ENCODE data around the gene DNAJC13. TPM values are rescaled to one million over a fixed set of nuclear protein-coding genes. Genes with fewer than 3 reads are reported as not detected.

DNAJC13 gene
- total RNA-seq, 4 donors from 2014 or later, result 43.1 to 52.4 (median 48.8) TPM

DNA sequence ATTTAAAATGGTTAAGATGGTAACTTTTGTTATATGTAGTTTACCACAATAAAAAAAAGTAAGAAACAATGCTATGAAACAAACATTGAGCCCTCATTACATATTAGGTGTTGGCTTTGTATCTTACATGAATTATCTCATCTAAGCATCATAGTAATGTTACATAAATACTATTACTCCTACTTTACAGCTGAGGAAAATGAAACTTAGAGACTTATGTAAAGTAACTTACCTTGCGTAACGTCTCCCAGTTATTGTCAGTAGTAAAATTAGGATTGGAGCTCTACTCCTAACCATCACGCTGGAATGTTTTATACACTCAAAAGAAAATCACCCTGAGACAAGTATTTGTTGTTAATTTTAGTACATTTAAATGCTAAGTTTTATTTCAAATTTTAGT is 42.2 kb downstream of the DNAJC13 start:
- 92% methylated on average over 3 of the region's 3 CpGs for WGBS
- intact Hi-C loops (cut with DNase I), result no loop called here
- Histone ChIP-seq H3K9me3 (no peaks in the 10 kb centered on the region), H3K4me3 (no peak overlapping the region), H3K27ac (replicated peaks in 1 of 4) (no peak overlapping the region), H3K36me3 (peaks cover 37 to 91% (median 61%) of the 10 kb centered on the region in 4 donors), H3K27me3 (no peaks in the 10 kb centered on the region), H3K4me1 (no peaks in the 10 kb centered on the region)
- DNase-seq (ENCODE audit: extremely low spot score), result no peak
- no peak for TF ChIP-seq EP300 (IDR thresholded peaks at IDR 0.05)

DNA sequence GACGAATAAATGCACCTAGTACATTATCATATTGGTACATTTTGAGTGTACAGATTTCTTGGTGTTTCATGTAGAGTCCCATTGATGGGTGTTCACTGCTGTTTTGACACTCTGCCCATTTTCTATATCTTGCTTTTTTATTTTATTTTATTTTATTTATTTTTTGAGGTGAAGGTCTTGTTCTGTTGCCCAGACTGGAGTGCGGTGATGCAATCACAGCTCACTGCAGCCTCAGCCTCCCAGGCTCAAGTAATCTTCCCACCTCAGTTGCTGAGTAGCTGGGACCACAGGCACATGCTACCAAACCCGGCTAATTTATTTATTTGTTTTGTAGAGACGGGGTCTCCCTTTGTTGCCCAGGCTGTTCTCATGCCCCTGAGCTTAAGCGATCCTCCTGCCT is 44.2 kb downstream of the DNAJC13 start:
- DNase-seq (ENCODE audit: extremely low spot score), result no peak
- Histone ChIP-seq H3K4me1 (no peaks in the 10 kb centered on the region), H3K4me3 (no peak overlapping the region), H3K9me3 (no peaks in the 10 kb centered on the region), H3K27me3 (no peaks in the 10 kb centered on the region), H3K36me3 (peaks cover 32 to 86% (median 56%) of the 10 kb centered on the region in 4 donors), H3K27ac (replicated peaks in 1 of 4) (no peak overlapping the region)
- 92% methylated on average over 5 of the region's 5 CpGs for WGBS
- intact Hi-C loops (cut with DNase I), result no loop called here
- no peak for TF ChIP-seq POLR2AphosphoS5 (IDR thresholded peaks at IDR 0.05)
- TF ChIP-seq POLR2A (IDR thresholded peaks at IDR 0.05; ENCODE audit: low read depth), result no peak
- TF ChIP-seq, protein P1, sequence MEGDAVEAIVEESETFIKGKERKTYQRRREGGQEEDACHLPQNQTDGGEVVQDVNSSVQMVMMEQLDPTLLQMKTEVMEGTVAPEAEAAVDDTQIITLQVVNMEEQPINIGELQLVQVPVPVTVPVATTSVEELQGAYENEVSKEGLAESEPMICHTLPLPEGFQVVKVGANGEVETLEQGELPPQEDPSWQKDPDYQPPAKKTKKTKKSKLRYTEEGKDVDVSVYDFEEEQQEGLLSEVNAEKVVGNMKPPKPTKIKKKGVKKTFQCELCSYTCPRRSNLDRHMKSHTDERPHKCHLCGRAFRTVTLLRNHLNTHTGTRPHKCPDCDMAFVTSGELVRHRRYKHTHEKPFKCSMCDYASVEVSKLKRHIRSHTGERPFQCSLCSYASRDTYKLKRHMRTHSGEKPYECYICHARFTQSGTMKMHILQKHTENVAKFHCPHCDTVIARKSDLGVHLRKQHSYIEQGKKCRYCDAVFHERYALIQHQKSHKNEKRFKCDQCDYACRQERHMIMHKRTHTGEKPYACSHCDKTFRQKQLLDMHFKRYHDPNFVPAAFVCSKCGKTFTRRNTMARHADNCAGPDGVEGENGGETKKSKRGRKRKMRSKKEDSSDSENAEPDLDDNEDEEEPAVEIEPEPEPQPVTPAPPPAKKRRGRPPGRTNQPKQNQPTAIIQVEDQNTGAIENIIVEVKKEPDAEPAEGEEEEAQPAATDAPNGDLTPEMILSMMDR (IDR thresholded peaks at IDR 0.05), result no peak
- no peak for TF ChIP-seq EP300 (IDR thresholded peaks at IDR 0.05)

DNA sequence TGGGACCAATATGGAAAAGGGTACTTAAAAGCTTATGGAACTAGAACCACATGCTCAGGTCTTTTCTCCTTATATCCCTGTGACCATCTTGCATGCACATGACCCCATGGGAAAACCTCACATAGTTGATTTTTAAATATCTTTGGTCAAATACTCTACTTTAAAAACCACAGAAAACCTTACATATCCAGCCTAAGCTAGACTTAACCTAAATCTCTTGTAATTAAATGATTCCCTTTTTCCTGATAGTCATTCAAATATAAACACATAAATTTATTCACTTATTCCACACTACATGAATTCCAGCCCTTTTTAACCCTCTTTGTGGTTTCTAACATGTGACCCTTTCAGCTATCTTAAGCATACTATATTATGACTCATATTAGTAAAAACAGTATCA is 46.8 kb downstream of the DNAJC13 start:
- TF ChIP-seq, protein P1 (IDR thresholded peaks at IDR 0.05), result no peak
- TF ChIP-seq POLR2AphosphoS5 (IDR thresholded peaks at IDR 0.05), result no peak
- TF ChIP-seq POLR2A (IDR thresholded peaks at IDR 0.05; ENCODE audit: low read depth), result no peak
- no peak for TF ChIP-seq EP300 (IDR thresholded peaks at IDR 0.05)
- Histone ChIP-seq H3K4me3 (no peak overlapping the region), H3K4me1 (no peaks in the 10 kb centered on the region), H3K9me3 (no peaks in the 10 kb centered on the region), H3K27ac (replicated peaks in 1 of 4) (no peak overlapping the region), H3K27me3 (no peaks in the 10 kb centered on the region), H3K36me3 (peaks cover 29 to 89% (median 57%) of the 10 kb centered on the region in 4 donors)
- DNase-seq (ENCODE audit: extremely low spot score), result no peak
- intact Hi-C loops (cut with DNase I), result no loop called here

DNA sequence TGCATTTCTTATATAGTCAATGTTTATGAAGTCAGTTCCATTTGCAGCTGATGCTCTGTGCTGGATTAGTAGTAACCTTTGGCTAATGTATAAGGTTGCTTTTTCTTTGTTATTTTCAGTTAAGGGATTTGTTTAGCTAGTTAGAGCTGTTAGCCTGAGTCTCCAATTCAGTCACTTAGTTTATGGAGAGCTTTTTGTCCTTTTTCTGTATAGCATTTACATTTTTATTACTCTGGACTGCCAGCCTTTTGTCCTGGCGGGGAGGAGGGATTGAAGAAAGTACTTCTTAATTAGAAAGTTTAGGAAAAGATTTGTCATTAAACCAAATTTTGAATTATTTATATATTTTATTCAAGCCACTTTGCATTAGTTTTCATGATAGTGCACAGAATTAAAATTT is 52.0 kb downstream of the DNAJC13 start:
- no peaks in the 10 kb centered on the region for H3K4me1 ChIP-seq
- TF ChIP-seq POLR2AphosphoS5 (IDR thresholded peaks at IDR 0.05), result no peak
- no peak for TF ChIP-seq EP300 (IDR thresholded peaks at IDR 0.05)
- TF ChIP-seq POLR2A (IDR thresholded peaks at IDR 0.05; ENCODE audit: low read depth), result no peak
- TF ChIP-seq, protein P1 (IDR thresholded peaks at IDR 0.05), result no peak
- no peak overlapping the region for H3K4me3 ChIP-seq
- intact Hi-C loops (cut with DNase I), result no loop called here
- no peak for DNase-seq (ENCODE audit: extremely low spot score)
- WGBS, result 0% methylated on average over 1 of the region's 1 CpG
- H3K27me3 ChIP-seq, result no peaks in the 10 kb centered on the region
- H3K27ac ChIP-seq (replicated peaks in 1 of 4), result no peak overlapping the region
- H3K36me3 ChIP-seq, result peaks cover 16 to 63% (median 38%) of the 10 kb centered on the region in 4 donors
- no peaks in the 10 kb centered on the region for H3K9me3 ChIP-seq

DNA sequence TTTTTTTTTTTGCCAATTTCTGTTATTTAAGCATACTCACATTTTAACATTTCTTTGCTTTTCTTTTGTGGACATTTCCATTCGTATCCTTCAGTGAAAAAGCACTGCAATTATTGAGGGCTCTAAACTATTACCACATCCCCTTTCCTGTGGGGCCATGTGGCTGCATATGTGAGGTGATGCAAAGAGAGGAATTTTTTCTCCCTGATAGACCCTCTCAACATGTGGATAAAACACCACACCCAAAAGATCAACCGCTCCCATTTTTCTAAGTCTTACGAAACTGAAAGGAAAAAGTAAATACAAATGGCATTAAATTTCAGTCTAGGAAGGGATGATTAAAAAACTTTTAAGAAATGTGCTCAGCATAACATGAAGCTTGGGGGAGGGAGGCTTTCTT is 68.8 kb downstream of the DNAJC13 start:
- 85% methylated on average over 3 of the region's 3 CpGs for WGBS
- no peaks in the 10 kb centered on the region for H3K9me3 ChIP-seq
- peaks cover 45 to 96% (median 68%) of the 10 kb centered on the region in 4 donors for H3K36me3 ChIP-seq
- no peak for DNase-seq (ENCODE audit: extremely low spot score)
- no peak for TF ChIP-seq POLR2AphosphoS5 (IDR thresholded peaks at IDR 0.05)
- TF ChIP-seq EP300 (IDR thresholded peaks at IDR 0.05), result no peak
- TF ChIP-seq, protein P1 (IDR thresholded peaks at IDR 0.05), result no peak
- TF ChIP-seq POLR2A (IDR thresholded peaks at IDR 0.05; ENCODE audit: low read depth), result no peak
- H3K27ac ChIP-seq (replicated peaks in 1 of 4), result no peak overlapping the region
- no peaks in the 10 kb centered on the region for H3K27me3 ChIP-seq
- no peak overlapping the region for H3K4me3 ChIP-seq
- no peaks in the 10 kb centered on the region for H3K4me1 ChIP-seq
- intact Hi-C loops (cut with DNase I), result no loop called here

Measured in esophagus muscularis mucosa (tissue), 4 donors.